Activated CD4-positive, alpha-beta T cell treated with anti-CD3 and anti-CD28 coated beads, Interleukin-2, Interleukin-6, amounts not matched to agents 100 ng/mL and 50 ng/mL, durations not matched to agents 16 hours and 8 hours (primary cell): ENCODE results near the gene PCDH17.

Source experiments
- DNase-seq: peaks from one replicate; pipeline ENCODE4 v3.0.0-alpha.2; 2020

Gene PCDH17

DNA sequence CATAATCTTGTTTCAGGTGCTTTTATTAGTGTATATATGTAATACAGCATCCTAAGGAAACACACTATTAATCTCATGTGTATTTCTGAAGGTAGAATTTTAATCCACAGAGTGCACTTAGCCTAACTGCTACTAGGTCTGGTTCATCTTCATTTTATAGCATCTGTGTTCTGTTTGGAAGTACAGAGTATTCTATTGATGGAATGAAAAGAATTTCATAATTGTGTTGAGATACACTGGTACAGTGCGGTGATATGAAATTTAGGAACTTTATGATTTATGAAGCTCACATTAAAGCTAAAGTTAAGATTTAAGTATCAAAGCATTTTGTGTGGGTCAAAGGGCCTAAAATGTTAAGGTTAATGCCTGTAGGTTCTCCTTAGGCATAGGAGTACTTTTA is 6.0 kb downstream of the PCDH17 start:
- no peak for DNase-seq

- DNase-seq = no peak
Observed at GRCh38 chr13:57638186-57638890, 6.8 kb downstream of the PCDH17 start.

DNA sequence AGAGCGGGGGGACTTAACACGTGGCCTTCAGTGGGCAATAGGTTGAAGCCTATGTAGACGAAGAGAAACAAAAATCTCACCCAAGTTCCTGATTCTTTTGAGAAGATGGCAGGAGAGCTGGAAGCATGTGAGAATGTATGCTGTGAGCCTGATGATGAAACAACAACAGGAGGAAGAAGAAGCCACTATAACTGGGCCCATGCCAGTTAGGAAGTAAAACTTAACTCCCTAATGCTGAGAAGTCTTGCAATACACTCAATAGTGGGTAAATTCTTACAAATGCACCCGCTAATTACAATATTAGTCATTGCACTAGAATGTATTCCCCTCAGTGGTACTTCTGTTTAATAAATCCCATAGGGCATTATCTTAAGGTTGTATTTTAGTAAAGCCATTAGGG is 9.1 kb downstream of the PCDH17 start:
- DNase-seq = no peak

DNA sequence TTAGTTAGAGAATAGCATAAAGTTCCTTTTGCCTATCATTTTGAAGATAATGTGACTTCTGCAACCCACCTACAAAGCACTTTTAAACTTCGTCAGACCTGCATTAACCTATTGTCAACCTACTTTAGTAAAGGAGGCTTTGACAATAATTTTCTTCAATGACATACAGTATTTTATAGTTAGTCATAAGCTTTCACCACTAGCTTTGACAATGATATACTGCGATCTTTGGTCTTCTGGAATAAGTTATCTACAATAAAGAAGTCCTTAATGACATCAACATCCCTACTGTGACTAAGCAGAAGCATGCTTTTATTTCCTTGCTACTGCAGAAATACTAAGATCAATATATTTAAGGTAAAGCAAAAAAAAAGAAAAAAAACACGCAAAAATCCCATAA is 9.5 kb downstream of the PCDH17 start:
- no peak for DNase-seq

DNA sequence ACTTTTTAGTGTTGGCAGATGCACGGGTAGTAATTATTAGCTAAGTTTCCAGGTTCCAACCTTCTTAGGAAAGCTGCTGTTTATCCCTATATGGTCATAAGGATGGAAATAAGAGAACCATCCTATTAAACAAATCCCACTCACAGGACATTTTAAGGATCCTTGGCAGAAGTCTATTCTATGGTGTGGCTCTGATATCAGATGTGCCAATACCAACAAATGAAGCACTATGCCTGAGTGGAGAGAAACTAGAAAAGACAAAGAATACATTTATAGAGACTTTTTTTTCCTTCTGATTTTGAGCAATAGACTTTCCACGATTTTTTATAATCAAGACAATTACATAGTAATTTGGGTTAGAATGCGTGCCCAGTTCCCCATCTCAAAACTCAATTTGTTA is 12.6 kb downstream of the PCDH17 start:
- DNase-seq = no peak

DNA sequence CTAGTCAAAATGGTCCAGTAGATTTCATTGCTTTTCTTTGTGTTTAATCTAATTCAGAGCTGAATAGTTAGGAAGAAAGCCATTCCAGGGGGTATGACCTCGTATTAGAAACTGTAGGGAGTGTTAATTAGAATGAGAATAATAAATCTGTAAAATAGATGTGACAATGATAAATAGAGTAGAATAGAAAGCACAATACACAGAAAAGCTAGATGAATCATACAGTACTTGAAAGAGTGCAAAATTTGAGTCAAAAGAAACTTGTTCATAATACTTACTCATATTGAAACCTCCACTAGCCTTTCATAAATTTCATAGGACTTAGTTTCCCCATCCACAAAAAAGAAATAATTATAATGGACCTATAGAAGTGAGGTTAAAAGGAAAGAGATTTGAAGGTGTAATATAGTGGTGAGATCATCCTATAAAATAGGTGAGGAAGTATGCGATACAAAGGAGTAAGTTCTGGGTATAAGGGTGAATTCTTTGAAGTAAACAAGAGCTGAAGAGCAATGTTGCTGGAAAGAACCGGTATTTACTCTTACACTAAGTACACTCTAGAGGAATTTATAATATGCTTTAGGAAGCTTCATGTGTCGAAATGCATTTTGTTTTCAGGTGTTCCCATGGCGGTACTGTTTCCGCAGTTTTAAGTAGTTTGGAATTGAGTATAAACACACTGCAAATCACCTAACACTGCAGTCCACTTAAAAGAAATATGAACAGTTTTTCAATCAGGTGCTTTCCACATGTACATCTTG is 21.9 kb downstream of the PCDH17 start:
- DNase-seq = no peak

- DNase-seq = no peak
Observed at GRCh38 chr13:57665481-57665880, 33.9 kb downstream of the PCDH17 start.

- no peak for DNase-seq
Observed at GRCh38 chr13:57666131-57666953, 34.8 kb downstream of the PCDH17 start.

GRCh38 chr13:57672168-57672567 is 40.6 kb downstream of the PCDH17 start:
- no peak for DNase-seq

GRCh38 chr13:57673197-57673596 is 41.7 kb downstream of the PCDH17 start:
- DNase-seq = no peak

GRCh38 chr13:57675526-57675925 is 44.0 kb downstream of the PCDH17 start:
- DNase-seq = no peak

- DNase-seq = no peak
Observed at GRCh38 chr13:57680609-57681008, 49.1 kb downstream of the PCDH17 start.

- DNase-seq = no peak
Observed at GRCh38 chr13:57682128-57682716, 50.7 kb downstream of the PCDH17 start.

- DNase-seq = no peak
Observed at GRCh38 chr13:57698851-57699250, 67.3 kb downstream of the PCDH17 start.

GRCh38 chr13:57704031-57704430 is 72.5 kb downstream of the PCDH17 start:
- DNase-seq = no peak

- DNase-seq = no peak
Observed at GRCh38 chr13:57716295-57716694, 84.8 kb downstream of the PCDH17 start.

GRCh38 chr13:57724486-57725272 is 93.1 kb downstream of the PCDH17 start:
- DNase-seq = no peak

DNA sequence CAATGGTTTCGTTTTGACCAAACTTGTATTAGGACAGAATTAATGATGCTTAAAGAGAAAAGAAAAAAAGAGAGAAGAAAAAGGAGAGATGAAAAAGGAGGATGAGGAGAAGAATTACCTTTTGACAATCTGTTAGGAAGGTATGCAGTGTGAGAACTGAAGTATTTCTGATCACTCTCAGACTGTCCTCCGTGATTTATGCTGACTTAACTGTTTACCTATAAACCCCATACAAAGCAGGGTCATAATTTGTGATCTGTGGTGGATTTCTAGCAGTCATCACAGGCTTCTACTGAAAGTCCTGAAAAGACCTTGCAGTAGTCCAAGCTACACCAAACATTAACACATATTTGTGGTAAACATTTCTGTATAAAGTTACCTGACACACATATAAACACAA is 93.9 kb downstream of the PCDH17 start:
- no peak for DNase-seq

DNA sequence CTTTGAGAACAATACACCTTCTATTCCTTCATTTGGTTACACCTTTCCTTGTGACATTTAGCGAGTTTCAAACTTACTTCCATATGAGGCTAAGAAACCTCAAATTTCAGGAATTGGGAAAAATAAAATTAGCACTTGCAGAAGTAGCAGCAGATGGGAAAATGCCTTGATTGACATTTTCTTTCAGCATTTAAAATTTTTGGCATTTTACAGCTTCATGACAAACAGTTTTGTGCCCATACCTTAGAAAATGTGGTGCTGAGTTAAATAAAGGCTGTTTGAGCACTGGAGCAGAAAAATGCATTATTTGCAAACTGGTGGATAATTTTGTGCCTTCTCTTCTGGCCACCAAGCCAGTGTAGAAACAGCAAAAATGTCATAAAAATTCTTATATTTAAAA is 95.4 kb downstream of the PCDH17 start:
- DNase-seq = no peak

GRCh38 chr13:57734306-57734705 is 102.8 kb downstream of the PCDH17 start:
- DNase-seq = no peak

DNA sequence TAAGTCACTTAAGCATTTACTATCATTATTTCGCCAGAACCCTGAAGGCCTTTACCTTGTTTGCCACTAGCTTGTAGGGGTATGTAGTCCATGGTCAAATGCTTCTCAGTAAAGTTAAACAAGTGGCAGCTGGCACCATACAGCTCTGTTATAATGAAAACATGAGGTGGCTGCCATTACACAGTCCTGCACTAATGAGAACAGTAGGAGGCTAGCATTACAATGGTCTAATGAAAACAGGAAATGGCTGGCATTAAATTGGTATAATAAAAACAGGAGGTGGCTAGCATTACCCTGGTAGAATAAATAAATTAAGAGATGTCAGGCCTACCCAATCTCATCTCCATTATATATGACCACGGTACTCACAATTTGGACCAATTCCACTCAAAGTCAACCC is 107.5 kb downstream of the PCDH17 start:
- DNase-seq = no peak

GRCh38 chr13:57739543-57740190 is 108.1 kb downstream of the PCDH17 start:
- no peak for DNase-seq
